GM18868 (cell line): Measurements from ENCODE around the gene RGS17.
A peak's percentile ranks its signal among the peaks of the same experiment; 100 is the strongest.
"Not testable (repeated sequence)": the region's sequence is repeated elsewhere in the genome, so short reads cannot be mapped to it uniquely, and the experiment has no call there.

Source experiments
- ATAC-seq: cut with Tn5 transposase; IDR thresholded peaks from one replicate; pipeline ENCODE4 v1.9.1; 2021; ENCODE audit warnings: mild to moderate bottlenecking, moderate library complexity; ENCODE audit not compliant: unreplicated experiment

Gene RGS17

DNA sequence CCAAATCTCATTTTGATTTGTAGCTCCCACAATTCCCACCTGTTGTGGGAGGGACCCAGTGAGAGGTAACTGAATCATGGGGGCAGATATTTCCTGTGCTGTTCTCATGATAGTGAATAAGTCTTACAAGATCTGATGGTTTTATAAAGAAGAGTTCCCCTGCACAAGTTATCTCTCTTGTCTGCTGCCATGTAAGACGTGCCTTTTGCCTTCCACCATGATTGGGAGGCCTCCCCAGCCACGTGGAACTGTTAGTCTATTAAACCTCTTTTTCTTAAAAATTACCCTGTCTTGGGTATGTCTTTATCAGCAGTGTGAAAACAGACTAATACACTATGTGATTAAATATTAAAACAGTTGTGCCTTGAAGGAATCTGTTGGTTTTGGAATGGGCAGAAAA lies 131.5 kb downstream of the RGS17 start:
- not testable (repeated sequence) for ATAC-seq

DNA sequence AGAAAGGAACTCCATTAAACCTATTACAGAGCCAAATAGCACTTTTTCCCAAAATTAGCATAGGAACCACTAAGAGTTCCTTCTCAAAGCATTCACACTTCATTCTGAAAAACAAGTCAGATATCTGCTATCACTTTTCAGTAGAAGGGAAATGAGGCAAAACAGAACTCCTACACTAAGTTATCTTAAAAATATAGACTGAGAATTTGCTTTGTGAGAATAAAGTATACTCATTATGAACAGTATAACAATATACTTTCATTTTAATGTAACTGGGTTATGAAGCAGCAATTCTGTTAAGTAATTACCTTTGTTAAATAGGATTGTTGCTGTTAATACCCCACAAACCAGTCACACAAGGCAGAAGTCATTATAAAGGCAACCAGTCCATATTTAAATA lies 137.2 kb downstream of the RGS17 start:
- no peak for ATAC-seq

DNA sequence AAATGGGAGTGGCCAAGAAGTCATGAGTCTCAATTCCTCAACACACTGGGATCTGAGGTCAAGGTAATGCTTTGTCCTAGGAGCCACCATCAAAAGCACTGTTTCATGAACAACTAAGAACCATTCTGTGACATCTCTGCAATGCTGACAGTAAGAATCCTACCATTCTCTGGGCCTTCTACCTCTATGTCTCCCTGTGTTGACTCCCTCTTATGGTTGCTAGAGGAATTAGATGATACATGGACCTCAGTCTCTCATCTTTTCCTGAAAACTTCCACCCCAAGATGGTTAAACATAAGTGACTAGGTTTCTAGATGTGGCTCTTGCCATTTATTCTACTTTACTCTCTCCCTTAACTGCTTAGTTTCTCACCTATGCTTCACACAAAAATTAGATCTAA lies 137.7 kb downstream of the RGS17 start:
- ATAC-seq = no peak

DNA sequence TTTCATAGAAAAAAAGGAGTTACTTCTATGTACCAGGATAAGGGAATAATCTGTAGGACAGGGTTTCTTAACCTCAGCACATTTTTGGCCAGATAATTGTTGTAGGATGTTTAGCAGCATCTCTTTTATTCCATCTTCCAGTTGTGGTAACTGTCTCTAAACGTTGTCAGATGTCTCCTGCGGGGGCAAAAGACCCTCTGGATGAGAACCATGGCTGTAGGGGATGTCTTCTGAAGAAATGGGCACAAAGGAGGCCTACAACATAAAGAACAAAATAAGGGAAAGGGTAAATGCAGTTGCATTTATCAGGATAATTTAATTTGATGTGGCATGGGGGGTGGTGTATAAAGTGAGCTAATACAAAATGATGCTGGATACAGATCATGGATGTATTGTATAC lies 144.1 kb downstream of the RGS17 start:
- ATAC-seq = no peak

DNA sequence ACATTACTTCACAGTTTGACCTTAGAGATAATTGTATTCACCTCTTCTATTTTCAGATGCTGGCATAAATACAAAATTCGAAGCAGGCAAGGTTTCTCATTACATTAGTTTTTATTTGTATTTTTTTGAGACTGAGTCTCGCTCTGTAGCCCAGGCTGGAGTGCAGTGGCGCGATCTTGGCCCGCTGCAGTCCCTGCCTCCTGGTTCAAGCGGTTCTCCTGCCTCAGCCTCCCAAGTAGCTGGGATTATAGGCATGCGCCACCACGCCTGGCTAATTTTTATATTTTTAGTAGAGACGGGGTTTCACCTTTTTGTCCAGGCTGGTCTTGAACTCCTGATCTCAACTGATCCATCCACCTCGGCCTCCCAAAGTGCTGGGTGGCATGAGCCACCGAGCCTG lies 145.8 kb downstream of the RGS17 start:
- ATAC-seq = not testable (repeated sequence)

DNA sequence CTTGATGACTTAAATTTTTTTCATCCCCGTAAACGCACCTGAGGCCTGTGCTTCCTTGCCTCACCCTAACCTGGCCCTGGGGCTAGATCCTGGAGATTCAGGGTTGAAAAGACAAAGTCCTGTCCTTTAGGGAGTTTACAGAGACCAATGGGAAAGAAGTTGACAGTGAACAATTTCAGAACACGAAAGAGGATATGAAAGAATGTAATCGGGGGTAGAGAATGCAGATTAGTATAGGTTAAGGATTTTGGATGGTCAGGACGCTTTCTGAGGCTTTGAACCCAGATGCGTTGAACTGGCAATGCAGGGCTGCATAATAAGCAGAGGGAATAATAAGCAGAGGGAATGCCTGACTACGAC lies 146.6 kb downstream of the RGS17 start:
- peak; percentile 30 for ATAC-seq

DNA sequence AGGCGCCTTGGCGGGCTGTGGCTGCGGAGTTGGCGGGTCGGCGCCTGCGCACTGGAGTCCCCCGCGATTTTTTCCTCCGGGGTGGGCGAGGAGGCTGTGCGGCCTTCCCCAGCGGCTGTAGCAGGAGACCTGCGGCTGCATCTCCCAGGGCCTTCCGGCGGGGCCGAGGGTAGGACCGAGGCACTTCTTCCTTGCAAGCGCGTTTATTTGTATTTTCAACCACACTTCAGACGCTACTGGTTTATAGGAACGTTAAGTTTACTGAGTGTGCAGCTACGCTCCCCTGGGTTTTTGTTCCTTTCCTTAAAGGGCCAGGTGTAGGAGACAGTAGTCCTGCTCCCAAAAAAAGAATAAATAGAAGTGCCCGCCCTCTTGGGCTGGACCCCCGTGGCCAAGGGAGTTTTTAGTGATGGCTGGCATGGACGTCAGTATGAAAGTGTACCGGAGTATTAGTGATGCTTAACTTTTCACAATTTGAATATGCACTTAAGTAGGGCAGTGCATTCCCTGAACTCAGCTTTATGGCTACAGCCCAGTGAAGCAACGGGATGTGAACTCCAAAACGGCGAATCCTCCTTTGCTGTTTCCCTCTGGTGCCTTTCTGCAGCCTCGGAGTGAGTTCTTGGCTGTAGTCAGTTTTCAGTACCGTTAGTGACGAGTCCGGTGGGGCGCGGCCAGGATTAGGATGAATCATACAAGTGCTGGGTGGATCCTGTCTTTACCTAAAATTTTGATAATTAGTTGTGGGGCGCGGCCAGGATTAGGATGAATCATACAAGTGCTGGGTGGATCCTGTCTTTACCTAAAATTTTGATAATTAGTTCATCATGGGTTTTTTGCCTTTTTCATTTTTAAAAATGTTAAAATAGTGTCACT lies 147.2 kb downstream of the RGS17 start:
- ATAC-seq = peak; percentile 28

DNA sequence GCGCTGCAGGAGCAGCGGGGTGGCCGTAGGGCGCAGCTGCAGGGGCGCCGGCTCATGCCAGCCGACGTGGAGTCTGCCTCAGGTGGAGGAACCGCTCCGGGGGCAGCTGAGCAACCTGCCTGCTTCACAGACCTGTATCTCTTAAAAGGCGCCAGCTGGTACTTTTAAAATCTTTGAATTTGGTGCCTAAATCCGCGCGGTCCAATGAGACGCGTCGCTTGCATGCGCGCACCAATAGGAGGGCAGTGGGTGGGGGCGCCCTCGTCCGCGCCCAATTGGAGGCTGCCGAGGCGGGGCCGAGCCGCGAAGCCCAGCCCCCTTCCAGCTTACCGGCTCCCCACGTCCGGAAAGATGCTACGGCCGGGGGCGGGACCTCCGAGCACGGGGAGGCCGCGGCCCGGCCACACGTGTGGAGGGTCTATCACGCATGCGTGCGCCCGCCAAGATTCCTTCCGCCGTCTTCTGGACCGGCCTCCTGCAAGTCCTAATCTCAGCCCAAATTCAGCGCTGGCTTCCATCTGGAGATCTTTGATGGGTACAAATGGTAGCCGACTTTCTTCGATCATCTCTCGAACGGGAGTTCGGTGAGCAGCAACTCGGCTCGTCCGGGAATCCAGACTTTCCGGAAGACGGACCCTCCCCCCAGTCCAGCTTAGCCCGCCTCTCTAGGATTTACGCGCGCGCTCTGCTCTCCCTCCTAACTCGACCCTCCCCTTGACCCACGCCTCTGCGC lies 148.0 kb downstream of the RGS17 start, which contains the start of gene FBXO5:
Gene FBXO5, minus strand, starts transcription at position 138 of the 733 bp plus-strand sequence. Its CDS starts 82 bp downstream, at position 56.
- peak; percentile 80 for ATAC-seq

DNA sequence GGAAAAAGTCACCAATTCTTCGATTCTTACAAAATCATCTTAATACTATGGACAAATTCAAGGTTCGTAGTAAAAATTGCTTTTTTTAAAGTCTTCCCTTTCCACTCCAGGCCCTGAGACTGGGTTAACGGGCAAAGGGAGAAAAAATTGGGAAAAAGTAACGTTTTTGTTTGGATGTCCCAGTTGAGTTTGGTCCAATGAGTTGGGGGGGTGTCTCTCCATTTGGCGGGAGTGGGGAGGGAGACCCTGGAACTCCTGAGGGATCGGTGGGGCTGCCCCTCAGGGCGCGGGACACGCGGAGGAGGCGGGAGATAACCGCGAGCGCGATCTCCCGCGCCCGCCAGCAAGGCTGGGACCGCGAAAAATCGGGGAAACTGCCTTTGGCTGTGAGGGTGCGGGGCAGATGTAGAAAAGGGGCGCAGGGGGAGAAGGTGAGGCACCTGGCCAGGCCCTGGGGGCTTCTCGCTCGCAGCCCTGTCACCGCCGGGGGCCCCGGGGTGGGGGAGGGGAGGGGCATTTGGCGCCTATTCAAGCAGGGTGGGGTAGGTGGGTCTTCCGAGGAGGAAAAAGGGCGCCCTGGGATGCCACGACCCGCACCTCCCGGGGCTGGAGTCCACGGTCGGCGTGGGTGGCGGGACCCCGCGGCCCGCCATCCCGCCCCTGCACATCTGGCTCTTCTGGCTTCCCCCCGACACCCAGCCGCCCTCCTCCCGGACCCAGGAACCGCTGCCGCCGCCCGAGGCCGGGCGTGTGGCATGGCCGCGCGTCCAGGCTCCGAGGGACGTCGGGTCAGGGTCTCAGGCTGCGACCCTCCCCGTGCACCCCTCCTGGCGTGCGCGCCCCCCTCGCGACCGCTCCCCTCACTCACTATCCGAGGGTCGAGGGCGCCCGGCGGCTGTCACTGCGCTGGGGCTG lies 148.8 kb downstream of the RGS17 start:
- ATAC-seq = peak; percentile 0

DNA sequence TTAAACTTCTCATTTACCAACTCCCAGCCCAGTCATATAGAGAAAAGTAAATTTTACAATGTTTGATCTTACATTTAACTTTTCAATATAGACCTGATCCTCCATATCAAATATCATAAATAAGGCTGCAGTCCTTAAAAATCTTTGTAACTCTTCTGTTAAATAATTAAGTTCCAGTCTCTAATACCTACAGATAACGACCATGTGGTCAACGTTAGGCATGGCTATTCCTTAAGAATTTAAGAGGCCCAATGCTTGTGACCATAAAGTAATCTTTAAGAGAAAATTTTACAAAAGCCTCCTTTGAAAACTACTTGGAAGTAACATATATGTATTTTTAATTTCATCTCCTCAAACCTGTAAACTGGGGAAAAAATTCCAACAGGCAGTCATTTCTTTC lies 149.9 kb downstream of the RGS17 start:
- no peak for ATAC-seq

DNA sequence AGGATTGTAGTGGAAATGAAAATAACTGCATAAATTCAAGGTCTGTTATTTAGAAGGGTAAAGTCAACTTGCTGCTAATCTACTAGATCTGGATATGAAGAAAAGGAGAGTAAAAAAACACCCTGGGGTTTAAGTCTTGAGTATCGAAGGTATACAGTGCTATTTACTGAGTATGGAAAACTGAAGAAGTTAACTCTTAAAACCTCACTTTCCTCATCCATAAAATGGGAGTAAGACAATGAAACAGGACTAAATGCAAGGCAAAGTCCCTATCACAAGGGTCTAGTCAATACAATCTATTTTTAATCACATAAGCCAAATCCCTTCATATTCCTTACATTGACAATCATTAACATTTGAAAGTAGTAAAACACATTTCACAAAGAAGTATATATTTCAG lies 150.4 kb downstream of the RGS17 start:
- no peak for ATAC-seq

DNA sequence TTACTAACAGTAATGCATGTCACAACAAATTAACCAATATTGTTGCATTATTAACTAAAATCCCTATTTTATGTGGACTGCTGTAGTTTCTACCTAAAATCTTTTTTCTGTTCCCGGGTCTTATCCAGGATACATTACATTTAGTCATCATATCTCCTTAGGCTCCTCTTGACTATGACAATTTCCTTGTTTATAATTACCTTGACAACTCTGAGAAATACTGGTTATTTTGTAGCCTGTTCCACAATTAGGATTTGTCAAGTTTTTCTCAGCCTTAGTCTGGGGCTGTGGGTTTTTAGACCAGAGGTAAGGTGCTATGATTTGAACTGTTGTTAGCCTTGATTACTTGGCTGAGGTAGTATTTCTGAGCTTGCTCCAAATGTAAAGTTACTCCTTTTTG lies 152.0 kb downstream of the RGS17 start:
- ATAC-seq = no peak

DNA sequence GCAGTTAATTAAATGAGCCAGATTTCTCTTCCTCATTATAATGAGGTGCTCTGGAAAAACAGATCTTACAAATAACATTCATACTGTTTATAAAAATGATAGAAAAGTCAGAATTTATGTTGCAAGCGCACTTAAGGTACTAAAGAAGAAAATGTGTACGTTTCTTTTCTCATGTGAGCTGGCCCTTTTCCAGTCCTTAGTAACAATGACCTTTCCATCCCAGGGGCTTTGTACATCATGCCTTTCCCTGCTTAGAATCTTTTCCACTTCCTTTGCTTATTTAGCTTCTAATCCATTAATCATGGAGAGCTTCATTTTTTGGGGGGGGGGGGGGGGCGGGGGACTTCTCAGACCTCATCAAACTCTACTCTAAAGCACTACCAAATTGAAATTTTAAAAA lies 153.0 kb downstream of the RGS17 start:
- ATAC-seq = no peak

DNA sequence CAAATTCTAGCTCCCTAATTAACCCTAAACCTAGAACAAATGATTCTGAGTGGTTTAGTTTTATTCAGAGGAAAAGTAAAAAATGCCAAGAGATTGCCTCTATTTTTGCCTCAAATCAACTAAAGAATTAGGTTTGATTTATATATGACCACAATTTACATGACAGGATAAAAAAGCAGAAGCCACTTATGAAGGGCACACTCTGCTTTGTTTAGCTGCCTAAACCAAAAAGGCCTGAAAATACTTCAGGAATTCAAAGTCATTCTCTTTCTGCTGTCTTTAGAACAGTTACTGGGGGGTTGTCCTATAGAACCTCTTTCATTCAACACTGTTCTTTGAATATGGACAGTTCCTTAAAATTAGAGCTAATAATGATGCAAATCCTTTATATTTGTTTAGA lies 153.5 kb downstream of the RGS17 start:
- no peak for ATAC-seq

DNA sequence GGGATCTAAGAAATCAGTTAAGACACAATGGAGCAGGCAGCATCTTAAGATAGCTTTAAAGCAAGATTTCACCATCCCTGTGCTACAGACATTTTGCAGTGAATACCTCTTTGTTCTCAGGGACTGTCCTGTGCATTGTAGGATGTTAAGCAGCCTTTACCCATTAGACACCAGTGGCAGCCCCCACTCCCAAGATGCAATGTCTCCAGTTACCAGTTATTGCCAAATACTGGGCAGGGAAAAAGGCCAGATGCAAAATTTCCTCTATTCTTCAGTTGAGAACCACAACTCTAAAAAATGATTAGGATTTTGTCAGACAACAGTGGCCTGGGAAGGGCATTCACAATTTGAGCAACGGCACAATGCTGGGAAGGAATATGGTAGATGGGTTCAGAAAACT lies 154.3 kb downstream of the RGS17 start:
- ATAC-seq = no peak

DNA sequence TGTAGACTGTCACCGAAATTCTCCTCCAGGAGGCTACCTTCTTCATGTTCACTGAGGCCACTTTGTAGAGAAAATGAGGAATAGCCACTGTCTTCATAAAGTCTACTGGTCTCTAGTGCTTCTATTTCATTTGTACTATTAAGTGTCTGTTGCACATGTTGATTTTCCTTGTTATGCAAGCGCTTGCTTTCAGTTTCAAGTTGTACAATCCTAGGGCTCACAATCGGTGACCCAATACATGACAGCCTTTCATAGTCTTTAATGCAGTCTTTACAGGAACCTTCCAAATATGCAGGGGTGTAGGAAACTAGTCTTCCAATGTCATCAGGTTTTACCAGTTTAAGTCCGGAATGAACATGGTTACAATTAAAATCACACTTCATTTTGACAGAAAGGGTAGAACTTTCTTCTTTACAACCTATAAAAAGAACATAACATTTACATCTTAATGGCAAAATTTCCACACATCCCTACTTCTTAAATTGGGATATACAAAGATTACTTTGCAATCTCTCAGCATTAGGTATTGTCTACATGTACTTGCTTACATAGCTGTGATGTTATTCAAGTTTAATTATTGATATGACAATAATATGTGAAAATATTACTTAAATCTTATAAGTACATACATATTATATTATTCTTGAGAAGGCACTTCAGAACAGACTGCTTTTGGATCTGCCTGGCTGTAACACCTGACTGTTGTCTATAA lies 155.7 kb downstream of the RGS17 start:
- peak; percentile 76 for ATAC-seq

DNA sequence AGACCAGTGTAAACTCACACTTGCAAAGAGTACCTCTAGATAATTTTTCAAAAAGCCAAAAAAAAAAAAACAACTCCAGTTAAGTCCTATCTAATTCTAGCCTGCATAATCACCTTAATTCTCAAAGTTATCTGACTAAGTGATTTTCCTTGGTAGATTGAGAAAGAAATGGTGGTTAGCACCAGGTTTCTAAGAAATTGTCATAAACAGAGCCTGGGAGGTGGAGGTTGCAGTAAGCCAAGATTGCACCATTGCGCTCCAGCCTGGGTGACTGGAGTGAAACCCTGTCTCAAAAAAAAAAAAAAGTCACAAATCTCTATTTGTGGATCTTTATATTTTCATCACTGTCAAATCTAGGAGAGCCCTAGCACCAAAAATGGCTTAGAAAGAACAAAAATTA lies 157.2 kb downstream of the RGS17 start:
- no peak for ATAC-seq

DNA sequence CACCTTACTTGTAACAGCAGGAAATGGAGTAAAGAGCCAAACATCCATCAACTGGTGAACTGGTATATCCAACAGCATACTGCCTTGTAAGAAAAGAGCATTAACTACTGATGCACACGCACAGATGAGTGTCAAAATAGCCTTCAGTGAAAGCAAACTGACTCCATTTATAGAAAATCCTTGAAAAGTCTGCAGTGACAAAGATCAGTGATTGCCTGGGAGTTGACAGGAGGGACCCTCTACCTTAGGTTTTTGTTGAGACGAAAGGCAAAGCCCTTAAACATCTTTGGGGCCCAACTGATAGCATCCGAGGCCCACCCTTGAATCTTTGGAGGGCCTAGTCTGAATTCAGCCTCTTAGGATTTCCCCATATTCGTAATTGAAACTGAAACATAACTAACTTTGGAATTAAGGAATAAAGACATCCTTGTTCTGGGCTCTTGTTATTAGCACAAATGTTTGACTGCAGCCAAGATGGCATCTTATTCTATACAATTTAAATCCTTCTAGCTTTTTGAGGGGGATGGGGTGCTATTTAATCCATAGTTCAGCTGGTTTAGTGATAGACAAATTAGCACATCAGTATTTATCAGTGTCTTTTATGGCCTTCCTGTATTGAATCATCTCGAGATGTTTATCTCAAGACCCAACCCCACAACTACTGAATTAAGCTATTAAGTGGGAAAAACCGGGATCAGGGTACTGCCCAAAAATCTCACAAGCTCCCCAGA lies 161.2 kb downstream of the RGS17 start:
- no peak for ATAC-seq

DNA sequence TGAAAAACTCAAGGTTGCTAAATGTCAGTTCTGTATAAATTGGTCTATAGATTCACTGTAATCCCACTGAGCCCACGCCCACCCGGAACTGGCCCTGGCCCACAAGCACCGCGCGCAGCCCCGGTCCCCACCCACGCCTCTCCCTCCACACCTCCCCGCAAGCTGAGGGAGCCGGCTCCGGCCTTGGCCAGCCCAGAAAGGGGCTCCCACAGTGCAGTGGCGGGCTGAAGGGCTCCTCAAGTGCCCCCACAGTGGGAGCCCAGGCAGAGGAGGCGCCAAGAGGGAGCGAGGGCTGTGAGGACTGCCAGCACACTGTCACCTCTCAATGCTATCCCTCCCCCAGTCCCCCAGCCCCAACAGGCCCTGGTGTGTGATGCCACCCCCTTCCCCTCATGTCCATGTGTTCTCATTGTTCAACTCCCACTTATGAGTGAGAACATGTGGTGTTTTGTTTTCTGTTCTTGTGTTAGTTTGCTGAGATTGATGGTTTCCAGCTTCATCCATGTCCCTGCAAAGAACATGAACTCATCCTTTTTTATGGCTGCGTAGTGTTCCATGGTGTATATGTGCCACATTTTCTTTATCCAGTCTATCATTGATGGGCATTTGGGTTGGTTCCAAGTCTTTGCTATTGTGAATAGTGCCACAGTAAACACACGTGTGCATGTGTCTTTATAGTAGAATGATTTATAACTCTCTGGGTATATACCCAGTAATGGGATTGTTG lies 164.8 kb downstream of the RGS17 start:
- not testable (repeated sequence) for ATAC-seq
